Measurements from ENCODE around the gene GALC.

GRCh38 chr14:87892763-87893162 lies 100.2 kb downstream of the GALC start:
- no peak for TF ChIP-seq CTCF (IDR thresholded peaks at IDR 0.05; ENCODE audit: extremely low read depth in 1 of 2, insufficient read depth in 1 of 2, low read depth in 1 of 2, low read length in 2 of 2)
- TF ChIP-seq POLR2AphosphoS5 (IDR thresholded peaks at IDR 0.05; ENCODE audit: insufficient read depth, low read depth, low read length) = no peak
- no peak for TF ChIP-seq EZH2 (IDR thresholded peaks at IDR 0.05; ENCODE audit: borderline replicate concordance, low read depth, low read length, severe bottlenecking)
- TF ChIP-seq POLR2A (IDR thresholded peaks at IDR 0.05; ENCODE audit: low read depth, low read length) = no peak
- no peak for TF ChIP-seq JUN (IDR thresholded peaks at IDR 0.05; ENCODE audit: borderline replicate concordance, insufficient read depth, insufficient read length, low read depth)
- no peak for TF ChIP-seq MAX (IDR thresholded peaks at IDR 0.05; ENCODE audit: insufficient read depth, insufficient read length)
- TF ChIP-seq FOS (IDR thresholded peaks at IDR 0.05; ENCODE audit: borderline replicate concordance, insufficient read depth, low read length) = no peak
- TF ChIP-seq MYC (IDR thresholded peaks at IDR 0.05; ENCODE audit: low read depth, low read length) = no peak
- TF ChIP-seq GATA2 (IDR thresholded peaks at IDR 0.05; ENCODE audit: insufficient read depth, insufficient read length, low read depth, low read length) = no peak

Data from endothelial cell of umbilical vein (primary cell).